GM19351 (cell line): ENCODE data around the gene RFT1.

Experiments used
- ATAC-seq: cut with Tn5 transposase; IDR thresholded peaks from one replicate; pipeline ENCODE4 v1.9.1; 2021; ENCODE audit warnings: mild to moderate bottlenecking, moderate library complexity; ENCODE audit not compliant: unreplicated experiment

The RFT1 gene

DNA sequence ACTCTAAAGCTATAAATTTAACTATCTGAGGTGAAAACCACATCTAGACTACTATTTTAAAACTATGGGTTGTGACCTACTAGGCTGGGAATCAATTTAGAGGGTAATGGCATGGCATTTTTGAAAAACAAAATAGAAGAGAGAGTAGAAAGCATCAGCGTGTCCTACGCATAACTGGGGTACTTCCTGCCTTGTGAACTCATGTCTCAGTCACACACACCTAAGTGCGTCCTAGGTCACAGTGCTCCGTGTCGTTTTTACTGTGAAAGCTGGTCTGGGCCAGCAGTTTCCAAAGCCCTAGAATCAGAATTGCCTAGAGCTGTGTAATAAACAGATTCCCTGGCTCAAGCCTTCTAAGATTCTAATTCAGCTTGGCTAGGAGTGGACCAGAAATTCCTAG, 32.3 kb downstream of the RFT1 start:
- ATAC-seq, result no peak

DNA sequence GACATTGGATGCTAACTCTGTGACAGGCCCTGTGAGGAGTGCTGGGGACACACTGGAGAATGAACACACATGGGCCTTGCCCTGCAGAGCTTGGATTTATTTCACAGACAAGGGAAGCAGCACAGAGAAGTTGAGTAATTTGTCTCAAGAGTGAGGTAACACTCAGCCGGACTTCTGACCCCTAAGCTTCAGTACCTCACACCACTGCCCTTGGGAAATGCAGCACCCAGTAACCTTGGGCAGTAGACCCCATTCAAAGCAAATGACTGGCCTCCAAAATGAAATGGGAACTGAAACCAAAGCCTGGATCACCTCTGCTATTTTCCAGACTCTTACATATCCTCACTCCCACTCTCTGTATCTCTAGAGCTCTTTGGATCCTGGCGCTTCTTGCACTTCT, 37.3 kb downstream of the RFT1 start:
- no peak for ATAC-seq

DNA sequence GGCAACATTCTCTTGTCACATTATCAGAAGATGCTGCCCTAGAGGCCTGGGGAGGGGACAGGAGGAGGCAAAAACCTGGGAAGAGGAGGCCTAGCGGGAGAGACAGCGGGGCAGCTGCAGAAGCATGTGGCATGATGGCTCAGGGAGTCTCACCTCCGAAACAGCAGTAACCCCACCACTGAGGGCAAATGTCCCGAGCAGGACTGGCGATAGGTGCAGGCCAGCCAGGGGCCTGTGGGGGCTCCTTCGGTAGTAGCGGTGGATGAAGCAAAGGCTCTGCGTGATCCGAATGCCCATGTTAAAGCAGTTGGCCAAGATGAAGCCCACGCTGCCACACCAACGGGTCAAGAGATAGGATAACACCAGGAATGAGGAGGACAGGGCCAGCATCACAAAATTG, 38.0 kb downstream of the RFT1 start:
- ATAC-seq, result no peak

DNA sequence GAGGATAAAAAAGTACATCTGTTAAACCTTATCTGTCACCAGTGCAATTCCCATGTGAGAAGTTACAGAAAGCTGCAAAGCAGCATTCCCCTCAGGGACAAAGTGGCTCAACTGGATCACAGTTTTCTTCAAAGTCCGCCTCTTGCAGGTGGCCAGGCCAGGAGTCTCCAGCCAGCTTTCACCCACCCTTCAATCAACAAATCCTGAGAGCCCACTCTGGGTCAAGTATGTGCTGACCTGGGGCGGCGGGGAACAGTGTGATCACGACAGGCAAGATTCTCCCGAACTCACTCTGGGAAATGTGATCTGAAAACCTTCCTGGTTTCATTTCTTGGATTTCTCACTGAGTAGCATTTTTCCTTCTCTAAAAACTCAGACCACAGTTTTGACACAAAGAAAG, 39.2 kb downstream of the RFT1 start:
- ATAC-seq, result no peak

DNA sequence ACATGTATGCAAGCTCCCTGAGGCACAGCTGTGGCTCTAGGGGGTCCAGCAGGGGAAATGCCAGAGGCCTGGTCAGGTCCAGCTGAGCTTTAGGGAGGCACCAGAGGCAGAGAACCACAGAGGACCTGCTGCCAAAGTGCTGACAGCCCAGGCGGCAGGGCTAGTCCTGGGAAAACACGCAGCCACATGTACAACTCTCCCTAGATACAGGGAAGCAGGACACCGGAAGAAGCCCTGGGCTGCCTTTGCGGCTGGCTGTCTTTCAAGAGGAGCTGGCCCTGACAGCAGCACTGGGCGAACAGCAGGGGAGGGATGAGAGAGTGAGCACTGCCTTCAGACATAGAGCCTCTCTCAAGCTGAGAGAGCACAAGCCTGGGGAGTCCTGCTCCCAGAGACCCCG, 40.7 kb downstream of the RFT1 start:
- ATAC-seq, result no peak

DNA sequence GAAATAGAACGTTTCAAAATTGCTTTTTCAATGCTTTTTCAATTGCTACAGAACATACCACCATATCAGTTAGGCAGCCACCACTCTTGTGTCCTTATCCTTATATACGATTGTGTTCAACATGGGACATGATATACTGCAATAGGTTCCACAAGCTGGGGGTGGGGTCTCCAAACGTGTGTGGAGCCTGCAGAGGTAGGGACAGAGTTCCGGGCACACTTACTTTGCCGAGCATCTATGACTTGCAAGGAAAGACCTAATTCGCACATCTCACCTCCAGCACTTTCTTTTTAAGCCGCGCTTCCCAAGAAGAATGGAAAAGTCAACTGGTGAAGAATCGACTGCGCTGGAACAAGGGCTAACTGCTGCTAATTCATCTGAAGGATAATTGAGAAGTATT, 44.8 kb downstream of the RFT1 start:
- ATAC-seq, result no peak

DNA sequence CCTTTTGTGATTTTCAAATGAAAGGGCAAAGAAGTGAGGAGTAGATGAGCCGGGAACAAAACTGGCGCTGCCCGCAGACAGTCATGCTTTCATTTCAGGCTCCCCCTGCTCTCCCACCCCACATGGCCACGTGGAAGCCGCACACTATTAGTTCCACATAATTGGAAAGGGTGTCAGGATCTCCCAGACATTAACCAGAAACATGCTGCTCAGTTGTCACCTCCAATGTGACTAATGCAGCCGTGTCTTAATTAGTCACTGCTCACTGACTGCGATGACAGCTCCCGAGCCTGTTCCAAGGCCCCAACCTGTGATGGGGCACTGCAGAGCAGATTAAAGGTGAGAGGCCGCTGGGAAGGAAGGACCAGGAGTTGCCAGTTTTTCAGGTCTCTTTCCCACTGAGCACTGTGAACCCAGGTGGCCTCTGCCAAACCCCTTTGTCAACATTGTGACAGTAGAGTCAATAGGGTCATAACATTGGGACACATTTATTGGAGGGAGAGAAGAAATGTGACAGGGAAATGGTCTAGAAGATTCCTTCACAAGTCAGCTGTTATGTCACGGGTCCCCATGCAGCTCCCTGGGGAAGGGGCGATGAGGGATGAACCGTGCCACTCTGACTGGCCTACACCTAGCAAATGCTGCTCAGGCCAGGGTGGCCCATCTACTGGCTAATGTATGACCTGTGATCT, 45.8 kb downstream of the RFT1 start:
- no peak for ATAC-seq

DNA sequence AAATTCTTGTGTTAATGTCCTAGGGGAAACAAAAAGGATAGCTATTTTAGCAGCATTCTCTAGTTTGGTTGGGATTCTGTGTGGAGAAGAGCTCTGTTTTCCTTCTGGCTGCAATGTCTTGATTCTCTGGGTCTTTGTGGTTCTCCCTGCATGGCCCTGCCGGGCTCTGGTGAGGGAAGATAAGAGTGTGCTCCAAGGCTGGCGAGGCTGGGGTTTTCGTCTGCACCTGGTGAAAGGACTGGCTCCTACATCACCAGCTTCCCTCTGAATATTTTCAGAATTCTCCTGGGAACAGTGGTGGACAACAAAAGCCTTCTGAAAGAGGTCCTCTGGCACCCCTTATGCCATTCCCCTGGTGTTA, 46.3 kb downstream of the RFT1 start:
- no peak for ATAC-seq

DNA sequence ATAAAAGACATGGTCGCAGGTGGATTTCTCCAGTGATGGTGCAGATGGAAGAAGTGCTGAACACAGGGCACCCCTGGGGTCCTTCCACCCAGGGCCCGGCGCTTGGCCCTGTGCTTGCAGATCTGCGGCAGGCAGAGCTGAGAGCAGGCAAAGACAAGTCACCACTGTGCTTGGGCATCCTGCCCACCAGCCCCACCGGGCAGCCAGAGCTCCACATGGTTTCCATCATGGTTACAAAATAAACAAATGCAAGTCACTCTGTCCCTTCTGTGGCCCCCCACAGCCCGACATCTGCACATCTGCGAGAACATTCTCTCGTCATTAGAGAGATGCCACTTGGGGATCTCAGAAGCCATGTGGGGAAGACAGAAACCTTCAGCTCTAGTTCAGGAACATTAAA, 46.7 kb downstream of the RFT1 start:
- no peak for ATAC-seq

DNA sequence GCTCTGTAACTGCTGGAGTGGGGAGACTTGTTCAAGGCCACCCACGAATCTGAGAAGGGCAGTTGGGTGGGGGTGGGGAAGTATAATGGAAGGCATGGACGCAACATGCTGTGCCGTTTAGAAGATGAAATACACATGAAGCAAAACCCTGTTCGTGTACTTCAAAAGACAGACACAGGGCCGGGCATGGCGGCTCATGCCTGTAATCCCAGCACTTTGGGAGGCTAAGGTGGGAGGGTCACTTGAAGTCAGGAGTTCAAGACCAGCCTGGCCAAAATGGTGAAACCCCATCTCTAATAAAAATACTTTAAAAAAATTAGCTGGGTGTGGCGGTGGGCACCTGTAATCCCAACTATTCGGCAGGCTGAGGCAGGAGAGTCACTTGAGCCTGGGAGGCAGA, 47.5 kb downstream of the RFT1 start:
- ATAC-seq, result no peak

DNA sequence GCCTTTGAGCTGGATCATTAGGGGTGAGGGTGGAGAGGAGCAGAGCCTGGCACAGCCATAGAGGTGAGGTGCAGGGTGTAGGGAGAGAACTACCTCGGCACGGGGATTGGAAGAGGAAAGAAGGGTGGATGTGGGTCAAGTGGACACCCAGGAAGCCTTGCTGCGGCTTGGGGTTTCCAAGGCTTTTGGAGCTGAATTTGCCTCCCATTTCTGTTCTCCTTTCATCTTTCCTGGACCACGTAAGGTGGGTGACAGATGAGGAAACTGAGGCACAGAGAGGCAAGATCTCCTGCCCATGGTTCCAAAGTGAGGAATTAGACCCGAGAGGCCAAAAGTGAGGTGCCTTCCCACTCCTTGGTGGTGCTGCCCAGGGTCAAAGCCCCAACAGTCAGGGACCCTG, 48.9 kb downstream of the RFT1 start:
- no peak for ATAC-seq

DNA sequence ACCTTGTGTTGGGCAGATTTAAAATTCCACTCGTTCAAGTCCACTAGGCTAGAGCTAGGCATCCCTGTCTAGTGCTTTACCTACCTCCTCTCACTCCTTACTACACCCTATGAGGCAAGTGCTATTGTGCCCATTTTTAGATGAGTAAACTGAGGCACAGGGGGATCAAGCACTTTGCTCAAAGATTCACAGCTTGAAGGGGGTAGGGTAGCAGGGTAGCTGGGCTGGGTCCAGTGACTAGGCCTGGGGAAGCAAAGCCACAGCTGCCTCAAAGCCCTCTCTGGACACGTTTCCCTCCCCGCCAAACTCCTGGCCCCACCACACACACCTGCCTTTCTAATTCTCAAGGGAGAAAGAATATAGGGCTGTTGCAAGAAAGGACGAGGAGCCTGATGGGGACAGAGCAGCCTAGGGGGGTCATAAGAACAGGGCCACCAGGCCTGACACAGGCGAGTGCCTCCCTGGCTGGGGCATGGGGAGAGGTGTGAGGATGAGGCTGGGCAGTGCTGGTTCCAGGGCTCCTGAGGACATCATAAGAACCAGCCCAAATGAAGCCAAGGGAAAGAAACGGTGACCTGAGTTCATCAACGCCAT, 49.5 kb downstream of the RFT1 start:
- ATAC-seq, result no peak

DNA sequence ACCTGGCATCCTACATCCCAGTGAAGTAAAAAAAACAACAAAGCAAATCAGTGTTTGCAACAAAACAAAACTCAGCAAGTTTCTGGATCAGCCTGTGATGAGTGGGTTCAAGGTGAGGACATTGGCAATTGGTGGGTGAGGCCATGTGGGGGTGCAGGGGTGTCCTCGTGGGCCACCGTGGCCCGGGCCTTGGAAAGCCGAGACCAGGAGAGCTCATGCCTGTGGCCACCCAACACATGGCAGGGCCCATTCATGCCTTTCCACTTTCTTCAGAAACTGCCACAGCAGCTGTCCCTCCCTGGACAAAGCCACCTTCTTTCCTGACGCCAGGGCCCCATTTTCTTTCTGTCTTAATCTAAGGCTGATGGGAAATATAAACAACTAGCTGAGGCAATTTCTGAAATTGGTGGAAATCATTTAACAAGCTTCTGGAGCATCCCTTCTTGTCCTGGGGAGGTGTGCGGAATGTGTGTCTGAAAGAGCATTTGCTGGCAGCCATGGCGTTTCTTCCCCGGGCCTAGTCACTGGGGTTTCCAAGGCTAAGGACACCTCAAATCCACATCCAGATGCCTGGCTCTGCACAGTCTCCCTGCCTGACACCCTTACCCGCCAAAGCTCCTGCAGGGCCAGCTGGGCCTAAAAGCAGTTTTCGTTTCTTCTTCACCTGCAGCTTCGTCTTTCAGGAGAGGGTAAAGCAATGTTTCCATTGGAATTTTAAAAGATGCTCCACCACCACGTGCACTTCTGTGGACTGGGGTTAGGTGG, 50.3 kb downstream of the RFT1 start:
- no peak for ATAC-seq

DNA sequence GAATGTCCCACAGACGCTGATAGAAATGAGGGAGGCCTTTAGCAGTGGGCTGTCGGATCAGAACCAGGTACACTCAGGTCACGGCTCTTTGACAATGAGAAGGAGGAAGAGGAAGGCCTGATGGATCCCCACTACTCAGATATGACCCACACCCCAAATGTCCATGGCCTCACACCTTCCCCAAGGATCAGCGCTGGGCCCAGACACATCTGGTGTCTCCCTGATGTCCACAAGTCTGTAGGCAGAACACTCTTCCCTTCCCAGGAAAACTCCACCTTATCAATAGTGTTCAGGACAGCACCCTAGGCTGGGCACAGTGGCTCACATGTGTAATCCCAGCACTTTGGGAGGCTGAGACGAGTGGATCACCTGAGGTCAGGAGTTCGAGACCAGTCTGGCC, 51.1 kb downstream of the RFT1 start:
- no peak for ATAC-seq

DNA sequence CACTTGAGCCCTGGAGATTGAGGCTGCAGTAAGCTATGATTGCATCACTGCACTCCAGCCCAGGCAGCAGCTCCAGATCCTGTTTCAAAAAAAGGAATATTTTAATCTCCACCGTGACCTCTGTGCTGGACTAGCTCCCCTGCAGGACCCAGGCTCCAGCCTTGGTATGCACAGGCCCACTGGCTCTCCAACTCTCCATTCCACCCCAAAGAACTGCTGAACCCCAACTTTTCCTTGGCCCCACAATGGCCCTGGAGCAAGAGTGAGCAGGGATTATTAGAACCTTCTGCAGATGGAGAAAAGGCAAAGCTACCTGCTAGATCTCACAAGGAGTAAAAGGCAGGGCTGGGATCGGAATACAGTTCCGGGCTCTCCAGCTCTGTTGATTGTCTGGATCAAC, 51.6 kb downstream of the RFT1 start:
- ATAC-seq, result no peak

DNA sequence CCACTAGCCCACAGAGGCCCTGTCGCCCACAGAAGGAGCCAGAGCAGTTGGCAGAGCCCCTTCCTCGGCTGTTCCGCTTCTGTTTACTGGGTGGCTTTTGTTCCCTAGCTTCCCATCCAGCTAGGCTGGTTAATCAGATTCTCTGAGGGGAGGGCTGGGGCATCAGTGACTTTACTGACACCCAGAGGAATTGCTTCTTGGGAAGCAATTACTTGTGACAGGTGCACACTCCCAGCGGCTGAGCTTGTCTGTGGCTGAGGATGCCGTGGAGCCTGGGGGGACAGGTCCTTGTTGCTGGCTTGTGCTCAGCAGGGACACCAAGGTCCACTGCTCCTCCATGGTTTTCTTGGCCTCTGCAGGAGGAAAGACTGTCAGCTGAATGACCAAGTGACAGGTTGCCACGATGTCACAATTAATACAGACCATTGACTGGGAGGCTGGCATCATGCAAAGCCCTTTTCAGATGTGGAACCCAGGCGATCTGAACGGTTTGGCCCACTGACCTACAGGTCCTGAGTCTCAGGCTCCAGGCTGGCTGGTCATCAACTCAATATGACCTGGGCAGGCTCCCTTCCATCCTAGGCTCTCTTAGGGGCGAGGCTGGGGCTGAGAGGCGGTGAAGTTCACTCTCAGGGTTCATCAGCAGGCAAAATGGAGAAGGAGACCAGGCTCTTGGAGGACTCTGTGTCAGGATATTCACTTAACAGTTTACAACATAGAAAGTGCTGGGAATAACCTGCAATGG, 52.6 kb downstream of the RFT1 start:
- no peak for ATAC-seq

DNA sequence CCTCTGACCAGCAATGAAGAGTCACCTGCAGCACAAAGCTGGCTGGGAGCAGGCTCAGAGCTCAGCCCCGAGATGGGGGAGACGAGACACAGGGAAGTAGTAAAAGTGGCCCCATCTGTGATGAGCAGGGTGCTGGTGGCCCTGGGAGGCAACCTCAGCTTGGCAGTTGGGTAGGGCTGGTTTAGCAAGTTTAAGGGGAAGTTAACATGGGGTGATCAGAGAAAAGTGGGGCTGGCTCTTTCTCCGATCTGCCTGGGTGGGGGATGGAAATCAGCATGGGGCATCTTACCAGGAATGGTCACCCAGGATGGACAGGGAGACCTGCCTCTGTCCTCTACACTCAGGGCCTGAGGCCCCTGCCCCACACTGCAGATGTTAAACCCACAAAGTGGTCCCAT, 54.5 kb downstream of the RFT1 start:
- no peak for ATAC-seq

DNA sequence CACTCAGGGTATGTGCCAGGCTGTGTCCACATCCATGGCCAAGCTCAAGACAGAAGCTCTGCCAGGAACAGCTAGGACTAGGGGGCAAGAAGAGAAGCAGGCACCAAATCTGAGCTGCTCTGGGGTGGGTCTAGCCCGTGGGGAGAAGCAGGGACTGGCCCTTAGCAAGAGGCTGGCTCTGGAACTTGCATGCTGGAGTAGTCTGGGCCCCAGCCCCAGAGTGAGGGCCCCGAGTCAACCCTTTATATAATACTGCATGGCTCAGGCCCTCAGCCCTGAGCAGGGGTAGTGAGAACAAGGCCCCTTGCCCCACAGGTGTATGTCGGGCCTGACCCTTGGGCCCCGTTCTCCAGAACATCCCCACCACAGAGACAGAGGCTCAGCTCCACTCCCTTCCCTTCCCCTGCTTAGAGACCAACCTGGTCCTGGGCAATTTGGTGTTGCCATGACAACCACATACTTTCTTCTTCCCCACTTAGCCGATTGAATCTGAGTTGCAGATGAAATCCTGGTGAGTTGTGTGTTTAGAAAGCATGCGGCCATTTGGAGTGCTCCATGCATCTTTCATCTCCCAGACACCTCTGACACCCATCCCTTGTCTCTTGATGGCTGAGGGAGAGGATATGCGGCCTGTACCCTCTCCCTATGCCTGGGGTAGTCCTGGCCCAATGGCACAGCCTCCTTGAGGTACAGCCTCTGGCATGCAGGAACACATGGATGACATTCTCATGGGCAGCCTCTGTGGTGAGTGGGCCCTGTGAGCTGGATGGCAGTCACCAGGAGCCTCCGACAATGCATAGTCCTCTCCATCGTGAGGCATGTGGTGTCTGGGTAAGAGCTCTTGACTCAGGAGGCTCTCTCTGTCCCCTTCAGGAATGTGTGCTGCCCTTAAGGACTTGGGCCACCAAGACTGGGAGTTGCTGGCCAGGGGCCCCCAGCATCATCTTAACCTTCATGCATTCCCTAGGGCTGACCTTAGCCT, 55.2 kb downstream of the RFT1 start:
- ATAC-seq, result no peak

DNA sequence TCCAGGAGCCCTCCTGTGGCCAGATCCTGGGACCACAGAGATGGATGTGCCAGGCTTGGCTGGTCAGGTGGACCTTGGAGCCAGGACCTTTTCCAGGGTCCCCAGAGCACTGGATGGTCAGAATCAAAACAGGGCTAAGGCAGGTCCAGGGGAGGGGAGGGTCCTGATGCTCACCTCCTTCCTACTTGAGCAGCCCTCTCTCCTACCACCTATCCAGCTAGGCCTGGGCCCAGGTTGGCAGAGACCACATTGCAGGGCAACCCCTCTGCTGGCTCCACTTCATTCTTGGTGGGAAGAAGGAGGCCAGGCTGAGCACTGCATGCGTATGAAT, 55.9 kb downstream of the RFT1 start:
- ATAC-seq, result no peak

DNA sequence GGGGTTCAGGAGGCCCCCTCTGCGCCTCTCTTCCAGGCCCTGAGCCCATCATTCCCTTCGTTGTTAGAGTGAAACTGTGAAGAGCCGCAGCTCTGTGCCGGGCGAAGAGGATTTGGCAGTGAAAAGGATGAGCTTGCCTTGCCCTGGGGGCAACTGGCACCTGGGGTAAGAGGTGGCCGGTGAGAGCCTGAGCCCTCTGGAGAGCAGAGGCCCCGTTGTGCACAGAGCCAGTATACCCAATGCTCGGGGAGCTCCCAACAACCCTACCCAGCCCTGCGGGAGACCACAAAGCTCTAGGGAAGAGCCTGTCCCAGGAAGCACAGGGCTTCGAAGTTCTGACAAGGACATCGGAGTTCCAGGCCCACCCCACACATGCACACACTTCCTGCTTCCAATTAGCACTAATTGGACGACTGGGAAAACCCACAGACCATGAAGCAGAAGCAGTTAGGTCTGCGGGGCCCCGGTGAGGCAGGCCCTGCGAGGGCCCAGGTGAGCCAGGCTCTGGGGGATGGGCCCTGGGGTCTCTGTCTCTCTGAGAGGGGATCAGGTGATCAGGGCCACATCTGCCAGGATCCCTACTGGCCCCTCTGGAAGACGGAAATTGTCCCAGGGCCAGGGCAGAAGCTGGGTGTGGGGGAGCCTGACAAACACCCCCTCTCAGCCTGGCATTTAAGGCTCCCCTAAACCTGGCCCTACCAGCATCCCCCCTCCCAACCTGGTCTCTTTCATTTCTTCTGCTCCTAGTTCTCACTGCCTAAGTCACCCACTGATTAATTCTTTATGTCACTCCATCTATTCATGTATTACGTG, 56.5 kb downstream of the RFT1 start:
- no peak for ATAC-seq
